Measurements from ENCODE around the gene DHX57. TPM values are rescaled to one million over a fixed set of nuclear protein-coding genes. Genes with fewer than 3 reads are reported as not detected.
A peak's percentile ranks its signal among the peaks of the same experiment; 100 is the strongest.
"Not testable (repeated sequence)": the region's sequence is repeated elsewhere in the genome, so short reads cannot be mapped to it uniquely, and the experiment has no call there.

Gene DHX57
- total and polyA plus RNA-seq, 2 experiments from 2014 or later, result 14.7 to 23.0 TPM

- no peak overlapping the region for H3K27ac ChIP-seq
- H3K27me3 ChIP-seq, result no peaks in the 10 kb centered on the region
- no peak overlapping the region for H3K4me3 ChIP-seq
- no peaks in the 10 kb centered on the region for H3K4me1 ChIP-seq (ENCODE audit: low read depth)
- peaks cover 24% of the 10 kb centered on the region for H3K36me3 ChIP-seq
- no peaks in the 10 kb centered on the region for H3K9me3 ChIP-seq (ENCODE audit: low read depth)
- TF ChIP-seq CTCF (IDR thresholded peaks at IDR 0.05; ENCODE audit: low read depth, low read length), result no peak
- DNase-seq (ENCODE audit: low read depth in 1 of 2, low spot score in 1 of 2), result no peak
Measured at GRCh38 chr2:38830526-38831159, 45.1 kb downstream of the DHX57 start.

- no peak overlapping the region for H3K4me3 ChIP-seq
- no peaks in the 10 kb centered on the region for H3K4me1 ChIP-seq (ENCODE audit: low read depth)
- peaks cover 28% of the 10 kb centered on the region for H3K36me3 ChIP-seq
- no peak overlapping the region for H3K27ac ChIP-seq
- TF ChIP-seq CTCF (IDR thresholded peaks at IDR 0.05; ENCODE audit: low read depth, low read length), result no peak
- no peaks in the 10 kb centered on the region for H3K27me3 ChIP-seq
- no peak for DNase-seq (ENCODE audit: low read depth in 1 of 2, low spot score in 1 of 2)
- no peaks in the 10 kb centered on the region for H3K9me3 ChIP-seq (ENCODE audit: low read depth)
Measured at GRCh38 chr2:38829971-38830370, 45.8 kb downstream of the DHX57 start.

- Histone ChIP-seq H3K4me1 (ENCODE audit: low read depth) (no peaks in the 10 kb centered on the region), H3K36me3 (peaks cover 38% of the 10 kb centered on the region), H3K9me3 (ENCODE audit: low read depth) (no peaks in the 10 kb centered on the region), H3K27me3 (no peaks in the 10 kb centered on the region), H3K27ac (no peak overlapping the region), H3K4me3 (no peak overlapping the region)
- no peak for DNase-seq (ENCODE audit: low read depth in 1 of 2, low spot score in 1 of 2)
- no peak for TF ChIP-seq CTCF (IDR thresholded peaks at IDR 0.05; ENCODE audit: low read depth, low read length)
Measured at GRCh38 chr2:38828460-38828859, 47.3 kb downstream of the DHX57 start.

GRCh38 chr2:38827539-38828145 is 48.1 kb downstream of the DHX57 start:
- not testable (repeated sequence) for H3K27me3 ChIP-seq; H3K4me1 ChIP-seq (ENCODE audit: low read depth); H3K9me3 ChIP-seq (ENCODE audit: low read depth); H3K4me3 ChIP-seq
- DNase-seq (ENCODE audit: low read depth in 1 of 2, low spot score in 1 of 2), result peak in 1 of 2 donors; percentile 78
- peak overlapping the region; percentile 48 for H3K27ac ChIP-seq
- H3K36me3 ChIP-seq, result peaks cover 44% of the 10 kb centered on the region

- TF ChIP-seq CTCF (IDR thresholded peaks at IDR 0.05; ENCODE audit: low read depth, low read length), result no peak
Measured at GRCh38 chr2:38825956-38826355, 49.8 kb downstream of the DHX57 start.

GRCh38 chr2:38824906-38825305 is 50.8 kb downstream of the DHX57 start:
- peaks cover 49% of the 10 kb centered on the region for H3K36me3 ChIP-seq
- no peak for DNase-seq (ENCODE audit: low read depth in 1 of 2, low spot score in 1 of 2)
- no peak overlapping the region for H3K4me3 ChIP-seq
- no peak overlapping the region for H3K27ac ChIP-seq
- no peaks in the 10 kb centered on the region for H3K4me1 ChIP-seq (ENCODE audit: low read depth)
- H3K9me3 ChIP-seq (ENCODE audit: low read depth), result no peaks in the 10 kb centered on the region
- TF ChIP-seq CTCF (IDR thresholded peaks at IDR 0.05; ENCODE audit: low read depth, low read length), result no peak
- no peaks in the 10 kb centered on the region for H3K27me3 ChIP-seq

More at GRCh38 chr2:38825956-38826355, 49.8 kb downstream of the DHX57 start:
- no peak for DNase-seq (ENCODE audit: low read depth in 1 of 2, low spot score in 1 of 2)
- Histone ChIP-seq H3K4me1 (ENCODE audit: low read depth) (no peaks in the 10 kb centered on the region), H3K36me3 (peaks cover 51% of the 10 kb centered on the region), H3K27me3 (no peaks in the 10 kb centered on the region), H3K9me3 (ENCODE audit: low read depth) (no peaks in the 10 kb centered on the region), H3K27ac (no peak overlapping the region), H3K4me3 (no peak overlapping the region)
